NK-92 (cell line): ENCODE results near the gene ZBTB46.

Experiments
- DNase-seq: peaks from one replicate; lab custom pipeline; 2025; ENCODE audit not compliant: unreplicated experiment; lab: John Stamatoyannopoulos, UW

ZBTB46 gene

GRCh38 chr20:63839620-63840019 lies 8.6 kb upstream of the ZBTB46 start:
- no peak for DNase-seq

GRCh38 chr20:63837479-63837878 lies 6.4 kb upstream of the ZBTB46 start:
- DNase-seq = no peak

GRCh38 chr20:63836458-63837344 lies 5.6 kb upstream of the ZBTB46 start:
- no peak for DNase-seq

DNA sequence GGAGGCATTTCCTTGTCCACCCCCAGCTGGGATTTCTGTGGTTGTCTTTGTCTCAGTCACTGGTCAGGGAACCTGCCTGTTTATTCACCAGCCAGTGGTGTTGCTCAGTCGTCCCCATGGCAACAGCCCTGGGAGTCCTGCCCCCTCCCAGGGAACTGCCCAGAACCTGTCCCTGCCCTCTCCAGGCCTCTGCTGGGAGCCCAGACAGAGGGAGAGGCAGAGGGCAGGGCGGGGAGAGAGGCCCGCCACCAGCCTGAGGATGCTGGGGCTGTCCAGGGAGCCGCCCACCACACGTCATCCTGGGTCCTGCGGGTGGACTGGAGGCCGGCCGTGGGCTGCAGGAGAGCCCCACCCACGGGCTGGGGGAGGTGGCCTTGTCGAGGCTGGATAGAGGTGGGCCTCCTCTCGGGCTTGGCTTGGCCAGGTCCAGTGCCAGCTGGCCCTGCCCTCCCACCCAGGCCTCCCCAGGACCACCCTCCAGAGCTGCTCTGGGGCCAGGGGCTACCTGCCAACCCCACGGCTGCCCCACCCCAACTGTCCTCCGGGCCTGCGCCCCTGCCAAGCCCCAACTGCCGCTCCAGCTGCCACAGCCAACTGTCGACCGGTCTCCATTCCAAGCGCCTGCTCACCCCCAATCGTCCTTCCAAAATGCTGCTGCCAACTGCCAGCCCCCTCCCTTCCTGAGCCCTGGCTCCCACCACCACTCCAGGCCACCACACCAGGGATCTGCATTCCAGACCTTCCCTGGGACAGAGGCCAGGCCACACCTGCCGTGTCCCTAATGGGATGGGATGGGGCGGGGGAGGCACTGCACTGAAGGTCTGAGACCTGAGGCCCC lies 4.2 kb upstream of the ZBTB46 start:
- DNase-seq = no peak

DNA sequence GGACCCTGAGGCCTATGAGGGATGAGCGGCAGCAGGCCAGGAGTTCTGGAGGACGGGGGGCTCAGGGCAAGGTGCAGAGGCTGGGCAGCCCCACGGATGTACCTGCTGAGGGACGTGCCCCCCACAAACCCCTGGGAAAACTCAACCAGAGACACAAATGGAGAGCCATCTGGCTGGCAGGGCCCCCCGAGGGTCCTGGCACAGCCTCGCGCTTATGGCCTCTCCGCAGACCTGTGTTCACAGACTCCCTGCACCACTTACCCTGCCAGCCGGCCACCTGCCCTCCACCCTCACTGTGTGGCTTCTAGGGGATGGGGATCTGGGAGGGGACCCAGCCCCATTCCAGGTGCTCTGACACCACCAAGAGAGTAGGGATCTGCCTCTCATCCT lies 3.4 kb upstream of the ZBTB46 start:
- DNase-seq = no peak

GRCh38 chr20:63833776-63834490 lies 2.9 kb upstream of the ZBTB46 start:
- DNase-seq = no peak

GRCh38 chr20:63831993-63832686 lies 1.1 kb upstream of the ZBTB46 start:
- DNase-seq = no peak

DNA sequence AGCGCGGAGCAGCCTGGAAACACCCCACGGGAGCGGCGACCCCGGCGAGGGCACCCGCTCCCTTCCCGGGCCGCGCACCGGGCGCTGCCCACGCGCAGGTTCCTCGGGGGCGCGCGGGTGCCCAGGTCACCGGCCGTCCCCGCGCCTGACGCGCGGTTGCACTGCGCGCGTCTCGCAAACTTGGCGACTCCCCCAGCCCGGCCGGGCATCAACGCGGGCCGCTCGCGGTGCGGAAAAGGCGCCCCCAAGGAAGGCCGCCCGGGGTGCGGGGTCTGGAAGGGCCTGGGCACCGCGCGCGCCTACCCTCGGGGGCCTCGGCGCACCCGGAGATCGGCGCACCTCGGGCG lies 555 bp upstream of the ZBTB46 start:
- DNase-seq = no peak

GRCh38 chr20:63829945-63830835 lies 874 bp downstream of the ZBTB46 start:
- DNase-seq = no peak

DNA sequence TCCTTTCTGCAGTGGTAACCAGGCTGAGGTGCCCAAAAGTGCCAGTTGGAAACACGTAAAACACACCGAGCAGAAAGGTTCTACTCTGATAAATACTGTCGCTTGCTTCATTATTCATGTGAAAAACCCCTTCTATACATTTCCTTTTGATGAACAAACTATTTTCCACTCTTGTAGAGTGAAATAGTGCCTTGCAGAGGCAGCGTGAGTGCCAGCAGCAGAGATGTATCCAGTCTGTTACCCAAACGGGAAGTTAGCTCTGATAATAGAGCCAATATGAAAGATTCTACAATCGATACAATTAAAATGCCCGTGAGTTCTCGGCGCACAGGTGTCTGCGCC lies 1.5 kb downstream of the ZBTB46 start:
- DNase-seq = no peak

DNA sequence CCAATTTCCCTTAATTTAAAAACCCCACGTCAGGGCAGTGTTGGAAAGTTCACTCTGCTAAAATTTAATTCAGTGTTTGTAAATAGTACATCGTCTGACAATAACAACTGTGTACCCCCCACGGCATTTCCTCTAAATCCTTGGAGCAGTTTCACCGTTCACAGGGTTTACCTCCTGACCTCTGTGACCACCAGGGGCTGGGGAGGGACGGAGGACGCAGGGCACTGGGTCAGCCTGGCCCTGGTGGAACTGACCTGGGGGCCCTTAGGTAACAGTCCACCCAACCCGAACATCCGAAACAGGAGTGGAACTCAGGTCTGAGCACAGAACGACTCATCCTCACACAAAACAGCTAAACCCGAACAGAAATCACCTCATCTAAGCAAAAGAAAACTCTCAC lies 2.1 kb downstream of the ZBTB46 start:
- DNase-seq = no peak

DNA sequence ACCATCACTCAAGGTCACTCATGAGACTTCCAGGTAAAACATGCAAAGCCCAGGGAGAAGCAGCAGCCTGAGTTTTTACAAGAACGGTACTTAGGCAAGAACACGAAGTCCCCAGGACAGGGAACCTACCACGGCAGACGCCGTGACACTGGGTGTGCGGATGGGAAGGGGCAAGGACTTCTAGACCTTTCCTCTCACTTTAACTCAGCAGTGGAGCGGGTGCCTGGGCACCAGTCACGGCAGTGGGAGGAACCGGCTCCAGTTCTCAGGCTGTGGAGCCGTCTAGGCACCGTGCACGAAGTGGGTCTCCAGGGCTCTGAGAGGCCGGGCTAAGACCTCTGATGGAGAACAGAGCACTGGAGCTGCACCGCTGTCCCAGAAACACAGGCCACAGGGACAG lies 2.5 kb downstream of the ZBTB46 start:
- no peak for DNase-seq

GRCh38 chr20:63828124-63828523 lies 2.9 kb downstream of the ZBTB46 start:
- DNase-seq = no peak

- DNase-seq = no peak
Measured at GRCh38 chr20:63826753-63827152, 4.3 kb downstream of the ZBTB46 start.

DNA sequence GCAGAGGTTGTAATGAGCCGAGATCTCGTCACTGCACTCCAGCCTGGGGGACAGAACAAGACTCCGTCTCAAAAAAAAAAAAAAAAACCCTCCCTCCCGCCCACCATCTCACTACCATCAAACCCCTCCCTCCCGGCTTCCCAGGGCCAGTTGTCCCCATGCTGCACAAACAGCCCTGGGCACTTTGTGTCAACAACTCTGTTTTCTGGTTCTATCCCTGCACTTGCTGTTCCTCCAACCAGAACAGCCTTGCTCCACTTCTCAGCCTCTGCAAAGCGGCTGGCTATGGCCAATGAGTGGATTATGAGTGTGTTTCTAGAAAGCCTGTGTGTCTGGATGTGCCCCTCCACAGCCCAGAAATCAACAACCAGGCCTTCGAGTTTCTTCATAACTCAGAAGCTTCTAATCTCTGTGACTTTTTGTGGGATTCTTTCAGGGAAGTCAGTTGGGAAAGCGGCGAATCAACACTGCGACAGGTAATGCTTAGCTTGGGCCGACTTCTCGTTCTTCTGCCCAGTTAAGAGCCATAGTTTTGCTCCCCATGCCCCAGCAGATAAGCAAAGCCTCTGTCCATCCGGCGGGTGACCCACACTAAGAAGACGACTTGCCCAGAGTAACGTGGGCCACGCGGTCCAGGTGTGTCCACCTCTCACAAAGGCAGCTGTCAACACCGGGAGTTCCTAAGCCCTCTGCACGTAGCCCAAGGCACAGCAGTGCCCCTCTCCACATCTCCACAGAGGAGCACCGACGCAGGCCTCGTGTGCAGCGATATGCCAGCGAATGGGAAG lies 5.5 kb downstream of the ZBTB46 start:
- DNase-seq = no peak

GRCh38 chr20:63823691-63824311 lies 7.3 kb downstream of the ZBTB46 start:
- DNase-seq = no peak

DNA sequence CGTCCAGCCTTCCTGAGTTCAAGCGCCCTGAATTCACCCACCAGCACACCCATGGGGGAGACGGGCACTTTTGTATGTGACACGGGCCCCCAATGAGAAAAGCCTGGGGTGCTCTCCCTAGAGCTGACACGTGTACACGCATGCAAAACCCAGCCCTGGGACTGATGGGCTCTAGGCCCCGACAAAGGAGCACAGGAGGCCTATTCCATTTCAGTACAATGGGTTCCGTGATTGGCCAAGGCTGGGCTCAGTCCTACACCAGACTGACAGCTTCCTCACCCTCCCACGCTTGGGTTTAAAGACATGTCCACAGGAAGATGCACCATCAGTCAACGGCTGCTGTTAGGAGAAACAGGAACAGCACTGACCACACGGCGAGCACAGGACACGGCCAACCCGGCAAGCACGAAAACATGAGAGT lies 8.8 kb downstream of the ZBTB46 start:
- DNase-seq = no peak

DNA sequence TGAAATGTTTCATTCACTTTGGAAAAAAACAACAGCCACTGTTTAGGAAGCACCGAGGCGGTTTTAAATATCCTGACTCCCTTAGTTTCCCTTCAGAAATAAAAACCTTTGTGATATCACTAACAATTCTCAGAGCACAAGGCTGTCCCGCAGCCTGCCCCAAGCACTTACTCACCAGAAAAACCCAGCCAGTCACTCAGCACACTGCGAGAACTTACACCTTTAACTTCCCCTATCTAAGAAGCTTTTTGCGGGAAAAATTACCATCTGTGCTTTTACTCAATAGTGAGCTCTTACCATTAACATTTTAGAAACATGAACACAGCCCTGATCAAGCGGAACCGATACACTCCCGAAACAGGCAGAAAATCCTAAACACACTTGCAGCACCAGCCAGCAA lies 9.3 kb downstream of the ZBTB46 start:
- DNase-seq = no peak
